ENCODE measurements around the gene RUNX2.

RUNX2 gene

DNA sequence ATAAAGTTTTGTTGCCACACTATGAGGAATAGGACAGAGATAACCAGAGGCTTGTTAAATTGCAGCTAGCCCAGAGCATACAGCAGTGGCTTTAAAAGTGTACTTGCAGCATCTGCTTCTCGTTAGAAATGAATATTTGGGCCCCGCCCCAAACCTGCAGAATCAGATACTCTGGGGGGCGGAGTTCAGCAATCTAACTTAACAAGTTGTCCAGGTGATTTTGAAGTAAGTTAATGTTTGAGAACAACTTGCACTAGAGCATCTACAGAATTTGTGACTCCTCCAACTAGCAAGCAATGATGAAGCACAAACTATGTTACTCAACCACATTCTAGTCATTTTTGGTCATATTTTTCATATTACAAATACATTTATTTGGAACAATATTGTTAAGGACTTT lies 60.2 kb downstream of the RUNX2 start:
- no peaks in the 10 kb centered on the region for H3K36me3 ChIP-seq (ENCODE audit: control insufficient read depth in 5 of 5, insufficient read depth in 5 of 5, low read length in 5 of 5)
- no peak overlapping the region for H3K9ac ChIP-seq (ENCODE audit: low read length in 5 of 5)
- peaks cover 0 to 3% (median 0%) of the 10 kb centered on the region in 5 donors for H3K9me3 ChIP-seq (ENCODE audit: control insufficient read depth in 5 of 5, low read length in 5 of 5)
- peaks cover 0 to 9% (median 0%) of the 10 kb centered on the region in 5 donors for H3K4me1 ChIP-seq (ENCODE audit: control insufficient read depth in 5 of 5, insufficient read depth in 5 of 5, low read length in 5 of 5)
- H3K27ac ChIP-seq (ENCODE audit: low read depth, low read length): no peak overlapping the region
- H3K27me3 ChIP-seq (ENCODE audit: control insufficient read depth in 5 of 5, insufficient read depth in 4 of 5, low read length in 5 of 5): no peaks in the 10 kb centered on the region
- no peak overlapping the region for H3K4me3 ChIP-seq (ENCODE audit: low read depth in 1 of 5, low read length in 5 of 5)

DNA sequence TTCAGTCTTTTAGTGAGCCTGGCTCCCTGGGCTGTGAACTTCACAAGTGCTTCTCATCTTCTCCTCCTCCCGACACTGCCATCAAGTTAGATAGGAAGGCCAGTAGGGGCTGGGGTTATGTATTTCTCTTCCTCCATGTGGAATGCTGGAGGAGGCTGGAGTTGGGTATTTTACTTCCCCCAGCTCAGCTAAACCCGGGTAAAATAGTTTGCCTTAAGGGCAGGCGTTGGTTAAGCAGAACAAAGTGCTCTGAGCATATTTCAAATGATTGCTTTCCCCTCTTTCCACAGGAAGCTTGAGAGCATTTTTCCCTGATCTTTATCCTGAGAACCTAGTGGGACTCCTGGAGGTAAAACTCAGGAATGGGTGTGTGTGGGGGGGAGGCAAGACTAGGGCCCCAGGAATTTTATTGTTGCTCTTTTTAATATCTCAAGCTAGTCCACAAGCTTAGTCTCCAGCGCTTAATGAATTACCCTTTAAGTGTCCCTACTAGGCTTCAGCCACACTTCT lies 66.5 kb downstream of the RUNX2 start:
- Histone ChIP-seq H3K36me3 (ENCODE audit: control insufficient read depth in 5 of 5, insufficient read depth in 5 of 5, low read length in 5 of 5) (no peaks in the 10 kb centered on the region), H3K4me1 (ENCODE audit: control insufficient read depth in 5 of 5, insufficient read depth in 5 of 5, low read length in 5 of 5) (no peaks in the 10 kb centered on the region), H3K4me3 (ENCODE audit: low read depth in 1 of 5, low read length in 5 of 5) (no peak overlapping the region), H3K27me3 (ENCODE audit: control insufficient read depth in 5 of 5, insufficient read depth in 4 of 5, low read length in 5 of 5) (no peaks in the 10 kb centered on the region), H3K9ac (ENCODE audit: low read length in 5 of 5) (no peak overlapping the region), H3K27ac (ENCODE audit: low read depth, low read length) (no peak overlapping the region), H3K9me3 (ENCODE audit: control insufficient read depth in 5 of 5, low read length in 5 of 5) (peaks cover 0 to 3% (median 0%) of the 10 kb centered on the region in 5 donors)

DNA sequence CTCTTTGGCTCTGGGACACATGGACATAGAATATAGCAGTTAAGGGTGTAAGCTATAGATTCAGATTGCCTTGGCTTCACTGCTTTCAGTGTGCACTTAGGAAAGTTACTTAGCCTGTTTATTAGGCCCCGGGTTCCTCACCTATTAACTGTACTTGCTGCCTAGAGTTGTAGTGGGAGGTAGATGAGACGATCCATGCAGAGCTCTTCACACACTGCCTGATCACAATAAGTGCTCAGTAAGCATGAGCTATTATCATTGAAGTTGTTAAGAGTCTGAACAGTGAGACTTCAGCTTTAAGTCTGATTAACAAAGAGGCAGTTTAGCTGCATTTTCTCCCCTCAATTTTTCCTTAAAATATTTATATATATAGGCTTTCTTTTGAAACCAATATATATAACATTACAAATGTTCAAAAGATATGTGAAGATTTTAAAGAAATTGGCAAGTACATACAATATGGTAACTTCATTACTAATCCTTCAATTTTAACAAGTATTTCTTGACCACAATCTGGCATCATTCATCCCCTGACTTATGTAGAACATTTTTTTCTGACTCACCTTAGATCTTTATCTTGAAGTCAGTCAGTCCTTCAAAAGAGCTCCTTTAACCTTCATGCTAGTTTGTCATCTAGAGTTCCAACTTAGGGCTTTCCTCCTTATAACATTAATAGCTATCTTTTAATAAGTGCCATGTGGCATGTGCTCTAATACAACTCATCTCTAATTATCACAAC lies 70.1 kb downstream of the RUNX2 start:
- Histone ChIP-seq H3K27me3 (ENCODE audit: control insufficient read depth in 5 of 5, insufficient read depth in 4 of 5, low read length in 5 of 5) (no peaks in the 10 kb centered on the region), H3K9ac (ENCODE audit: low read length in 5 of 5) (no peak overlapping the region), H3K4me3 (ENCODE audit: low read depth in 1 of 5, low read length in 5 of 5) (no peak overlapping the region), H3K36me3 (ENCODE audit: control insufficient read depth in 5 of 5, insufficient read depth in 5 of 5, low read length in 5 of 5) (no peaks in the 10 kb centered on the region), H3K27ac (ENCODE audit: low read depth, low read length) (no peak overlapping the region), H3K4me1 (ENCODE audit: control insufficient read depth in 5 of 5, insufficient read depth in 5 of 5, low read length in 5 of 5) (no peaks in the 10 kb centered on the region), H3K9me3 (ENCODE audit: control insufficient read depth in 5 of 5, low read length in 5 of 5) (no peaks in the 10 kb centered on the region)

GRCh38 chr6:45400021-45400420 lies 71.9 kb downstream of the RUNX2 start:
- Histone ChIP-seq H3K27ac (ENCODE audit: low read depth, low read length) (no peak overlapping the region), H3K27me3 (ENCODE audit: control insufficient read depth in 5 of 5, insufficient read depth in 4 of 5, low read length in 5 of 5) (no peaks in the 10 kb centered on the region)

GRCh38 chr6:45411959-45412358 lies 83.8 kb downstream of the RUNX2 start:
- no peaks in the 10 kb centered on the region for H3K9me3 ChIP-seq (ENCODE audit: control insufficient read depth in 5 of 5, low read length in 5 of 5)
- no peaks in the 10 kb centered on the region for H3K36me3 ChIP-seq (ENCODE audit: control insufficient read depth in 5 of 5, insufficient read depth in 5 of 5, low read length in 5 of 5)

More at GRCh38 chr6:45400021-45400420, 71.9 kb downstream of the RUNX2 start:
- no peaks in the 10 kb centered on the region for H3K9me3 ChIP-seq (ENCODE audit: control insufficient read depth in 5 of 5, low read length in 5 of 5)
- no peaks in the 10 kb centered on the region for H3K36me3 ChIP-seq (ENCODE audit: control insufficient read depth in 5 of 5, insufficient read depth in 5 of 5, low read length in 5 of 5)
- no peaks in the 10 kb centered on the region for H3K4me1 ChIP-seq (ENCODE audit: control insufficient read depth in 5 of 5, insufficient read depth in 5 of 5, low read length in 5 of 5)
- H3K4me3 ChIP-seq (ENCODE audit: low read depth in 1 of 5, low read length in 5 of 5): no peak overlapping the region
- H3K9ac ChIP-seq (ENCODE audit: low read length in 5 of 5): no peak overlapping the region

DNA sequence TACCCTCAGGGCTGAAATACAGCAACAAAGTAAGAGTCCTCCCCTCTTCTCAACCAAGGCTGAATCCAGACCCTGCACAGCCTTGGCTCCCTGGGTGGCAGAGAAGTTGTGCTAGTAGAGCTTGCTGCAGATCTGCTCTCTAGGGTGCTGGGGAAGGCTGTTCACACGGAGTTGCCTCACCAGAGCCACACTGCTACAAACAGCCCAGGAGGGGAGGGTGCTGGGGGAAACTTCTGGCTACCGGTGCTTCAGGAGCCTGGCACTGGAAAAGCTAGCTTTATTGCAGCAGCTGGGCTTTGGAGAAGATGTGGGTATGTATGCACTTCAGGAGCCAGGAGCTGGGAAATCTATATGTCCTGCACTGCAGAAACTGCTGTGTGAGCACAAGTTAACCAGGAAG lies 87.2 kb downstream of the RUNX2 start:
- H3K27ac ChIP-seq (ENCODE audit: low read depth, low read length): no peak overlapping the region
- H3K9ac ChIP-seq (ENCODE audit: low read length in 5 of 5): no peak overlapping the region
- H3K36me3 ChIP-seq (ENCODE audit: control insufficient read depth in 5 of 5, insufficient read depth in 5 of 5, low read length in 5 of 5): no peaks in the 10 kb centered on the region
- H3K4me1 ChIP-seq (ENCODE audit: control insufficient read depth in 5 of 5, insufficient read depth in 5 of 5, low read length in 5 of 5): peaks cover 0 to 12% (median 10%) of the 10 kb centered on the region in 5 donors
- H3K27me3 ChIP-seq (ENCODE audit: control insufficient read depth in 5 of 5, insufficient read depth in 4 of 5, low read length in 5 of 5): peaks cover 9 to 24% (median 15%) of the 10 kb centered on the region in 5 donors
- H3K9me3 ChIP-seq (ENCODE audit: control insufficient read depth in 5 of 5, low read length in 5 of 5): no peaks in the 10 kb centered on the region
- no peak overlapping the region for H3K4me3 ChIP-seq (ENCODE audit: low read depth in 1 of 5, low read length in 5 of 5)

More at GRCh38 chr6:45411959-45412358, 83.8 kb downstream of the RUNX2 start:
- H3K4me1 ChIP-seq (ENCODE audit: control insufficient read depth in 5 of 5, insufficient read depth in 5 of 5, low read length in 5 of 5): no peaks in the 10 kb centered on the region
- peaks cover 0 to 10% (median 5%) of the 10 kb centered on the region in 5 donors for H3K27me3 ChIP-seq (ENCODE audit: control insufficient read depth in 5 of 5, insufficient read depth in 4 of 5, low read length in 5 of 5)
- no peak overlapping the region for H3K27ac ChIP-seq (ENCODE audit: low read depth, low read length)
- H3K9ac ChIP-seq (ENCODE audit: low read length in 5 of 5): no peak overlapping the region
- H3K4me3 ChIP-seq (ENCODE audit: low read depth in 1 of 5, low read length in 5 of 5): no peak overlapping the region

GRCh38 chr6:45415788-45416518 lies 87.8 kb downstream of the RUNX2 start:
- Histone ChIP-seq H3K36me3 (ENCODE audit: control insufficient read depth in 5 of 5, insufficient read depth in 5 of 5, low read length in 5 of 5) (no peaks in the 10 kb centered on the region), H3K27ac (ENCODE audit: low read depth, low read length) (no peak overlapping the region), H3K9ac (ENCODE audit: low read length in 5 of 5) (no peak overlapping the region), H3K27me3 (ENCODE audit: control insufficient read depth in 5 of 5, insufficient read depth in 4 of 5, low read length in 5 of 5) (peaks cover 13 to 30% (median 18%) of the 10 kb centered on the region in 5 donors), H3K4me3 (ENCODE audit: low read depth in 1 of 5, low read length in 5 of 5) (no peak overlapping the region), H3K4me1 (ENCODE audit: control insufficient read depth in 5 of 5, insufficient read depth in 5 of 5, low read length in 5 of 5) (peaks cover 0 to 18% (median 16%) of the 10 kb centered on the region in 5 donors), H3K9me3 (ENCODE audit: control insufficient read depth in 5 of 5, low read length in 5 of 5) (no peaks in the 10 kb centered on the region)

- Histone ChIP-seq H3K9ac (ENCODE audit: low read length in 5 of 5) (no peak overlapping the region), H3K27ac (ENCODE audit: low read depth, low read length) (no peak overlapping the region), H3K36me3 (ENCODE audit: control insufficient read depth in 5 of 5, insufficient read depth in 5 of 5, low read length in 5 of 5) (no peaks in the 10 kb centered on the region), H3K9me3 (ENCODE audit: control insufficient read depth in 5 of 5, low read length in 5 of 5) (no peaks in the 10 kb centered on the region), H3K4me1 (ENCODE audit: control insufficient read depth in 5 of 5, insufficient read depth in 5 of 5, low read length in 5 of 5) (peaks cover 0 to 24% (median 23%) of the 10 kb centered on the region in 5 donors), H3K4me3 (ENCODE audit: low read depth in 1 of 5, low read length in 5 of 5) (no peak overlapping the region), H3K27me3 (ENCODE audit: control insufficient read depth in 5 of 5, insufficient read depth in 4 of 5, low read length in 5 of 5) (peaks cover 18 to 34% (median 20%) of the 10 kb centered on the region in 5 donors)
Observed at GRCh38 chr6:45416700-45417099, 88.6 kb downstream of the RUNX2 start.

DNA sequence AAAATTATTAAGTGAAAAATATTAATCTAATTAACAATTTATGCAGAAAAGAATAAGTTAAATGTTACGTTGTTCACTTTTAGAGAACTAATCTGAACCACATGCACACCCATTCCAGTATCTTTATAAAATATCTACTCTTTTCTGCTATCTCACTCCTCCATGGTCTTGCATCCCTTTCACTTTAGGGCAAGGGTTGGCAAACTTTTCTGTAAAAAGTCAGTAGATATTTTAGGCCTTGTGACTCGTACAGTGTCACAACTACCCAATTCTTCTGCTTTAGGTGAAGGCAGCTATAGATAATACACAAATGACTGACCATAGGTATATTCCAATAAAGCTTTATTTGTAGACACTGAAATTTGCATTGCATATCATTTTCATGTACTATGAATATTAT lies 89.3 kb downstream of the RUNX2 start:
- Histone ChIP-seq H3K27ac (ENCODE audit: low read depth, low read length) (no peak overlapping the region), H3K27me3 (ENCODE audit: control insufficient read depth in 5 of 5, insufficient read depth in 4 of 5, low read length in 5 of 5) (peaks cover 18 to 34% (median 20%) of the 10 kb centered on the region in 5 donors), H3K36me3 (ENCODE audit: control insufficient read depth in 5 of 5, insufficient read depth in 5 of 5, low read length in 5 of 5) (no peaks in the 10 kb centered on the region), H3K4me3 (ENCODE audit: low read depth in 1 of 5, low read length in 5 of 5) (no peak overlapping the region), H3K9ac (ENCODE audit: low read length in 5 of 5) (no peak overlapping the region), H3K9me3 (ENCODE audit: control insufficient read depth in 5 of 5, low read length in 5 of 5) (no peaks in the 10 kb centered on the region), H3K4me1 (ENCODE audit: control insufficient read depth in 5 of 5, insufficient read depth in 5 of 5, low read length in 5 of 5) (peaks cover 0 to 30% (median 29%) of the 10 kb centered on the region in 5 donors)

DNA sequence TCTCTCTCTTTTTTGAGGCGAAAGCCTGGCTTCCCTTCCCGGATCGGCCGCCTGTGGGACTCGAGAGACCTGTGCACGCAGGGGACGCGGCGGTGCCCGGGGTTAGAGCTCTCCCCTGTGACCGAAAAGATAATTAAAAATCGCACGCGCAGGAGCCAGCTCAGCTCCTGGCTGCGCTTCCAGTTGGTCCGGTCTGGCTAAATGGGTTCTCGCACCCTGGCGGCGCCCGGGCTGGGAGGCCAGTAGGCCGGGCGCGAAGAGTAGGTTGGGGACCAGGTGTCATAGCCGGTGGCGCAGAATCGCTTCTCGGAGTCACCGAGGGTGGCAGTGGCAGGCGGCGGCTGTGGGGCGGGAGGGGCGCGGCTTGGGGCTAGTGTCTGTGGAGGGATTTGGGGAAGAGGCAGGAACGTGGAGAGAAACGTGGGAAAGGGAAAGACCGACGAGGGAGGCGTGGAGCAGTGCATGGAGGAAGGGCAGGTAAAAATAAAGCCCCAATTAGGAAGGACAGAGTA lies 91.5 kb downstream of the RUNX2 start:
- H3K4me3 ChIP-seq (ENCODE audit: low read depth in 1 of 5, low read length in 5 of 5): peak overlapping the region in 3 of 5 donors; percentile 27 to 48 (median 33)
- no peak overlapping the region for H3K9ac ChIP-seq (ENCODE audit: low read length in 5 of 5)
- H3K27ac ChIP-seq (ENCODE audit: low read depth, low read length): no peak overlapping the region
- no peaks in the 10 kb centered on the region for H3K36me3 ChIP-seq (ENCODE audit: control insufficient read depth in 5 of 5, insufficient read depth in 5 of 5, low read length in 5 of 5)
- H3K4me1 ChIP-seq (ENCODE audit: control insufficient read depth in 5 of 5, insufficient read depth in 5 of 5, low read length in 5 of 5): peaks cover 0 to 46% (median 45%) of the 10 kb centered on the region in 5 donors
- no peaks in the 10 kb centered on the region for H3K9me3 ChIP-seq (ENCODE audit: control insufficient read depth in 5 of 5, low read length in 5 of 5)
- H3K27me3 ChIP-seq (ENCODE audit: control insufficient read depth in 5 of 5, insufficient read depth in 4 of 5, low read length in 5 of 5): peaks cover 18 to 45% (median 31%) of the 10 kb centered on the region in 5 donors

Data from subcutaneous abdominal adipose tissue (tissue), 5 donors.